Activated naive CD8-positive, alpha-beta T cell treated with anti-CD3 and anti-CD28 coated beads, Interleukin-2, amount 10 ng/mL, durations not matched to agents 7 days and 5 days (primary cell): ENCODE results near the gene ACTG1. TPM values are rescaled to one million over a fixed set of nuclear protein-coding genes. Genes with fewer than 3 reads are reported as not detected.
A peak's percentile ranks its signal among the peaks of the same experiment; 100 is the strongest.

ENCODE experiments used
- ATAC-seq: fragments of 150-1000 bp; cut with Tn5 transposase; one replicate; pipeline ENCODE4 v1.10.0; 2021; ENCODE audit warnings: low read depth, moderate library complexity
- POLR2A ChIA-PET: fragments of 350-600 bp; sonication (Branson Sonifier 250); formaldehyde crosslinking; loops from one replicate; lab custom pipeline; 2021; ENCODE audit warnings: antibody characterized with exemption; lab: Charles Lee
- DNase-seq: peaks from one replicate; pipeline ENCODE4 v3.0.0; 2021
- H3K27ac Mint-ChIP-seq: one replicate; pipeline ENCODE4 v1.8.0; 2022; ENCODE audit warnings: mild to moderate bottlenecking, mixed read lengths
- H3K27me3 Mint-ChIP-seq: one replicate; pipeline ENCODE4 v1.8.0; 2022; ENCODE audit warnings: mild to moderate bottlenecking, moderate library complexity, mixed read lengths
- H3K36me3 Mint-ChIP-seq: one replicate; pipeline ENCODE4 v1.8.0; 2021; ENCODE audit warnings: mild to moderate bottlenecking, mixed read lengths
- H3K4me1 Mint-ChIP-seq: one replicate; pipeline ENCODE4 v1.8.0; 2021; ENCODE audit warnings: mixed read lengths
- H3K4me3 Mint-ChIP-seq: one replicate; pipeline ENCODE4 v1.8.0; 2022; ENCODE audit warnings: mild to moderate bottlenecking, moderate library complexity, mixed read lengths
- H3K9me3 Mint-ChIP-seq: one replicate; pipeline ENCODE4 v1.8.0; 2021; ENCODE audit warnings: mixed read lengths
- total RNA-seq, 2 experiments: library from RNA; stranded (reverse); gene quantifications; one replicate each; pipeline ENCODE4 v1.2.3, GENCODE V29; 2021

ACTG1 gene
- total RNA-seq, 2 experiments from 2014 or later: 2,936 to 3,174 TPM

GRCh38 chr17:81542431-81543338 is 30.1 kb upstream of the ACTG1 start:
- ATAC-seq (no peak), DNase-seq (no peak)
- H3K27ac Mint-ChIP-seq: no peak overlapping the region
- no peaks in the 10 kb centered on the region for H3K4me1 Mint-ChIP-seq
- H3K36me3 Mint-ChIP-seq: no peaks in the 10 kb centered on the region
- H3K9me3 Mint-ChIP-seq: no peaks in the 10 kb centered on the region
- no peak overlapping the region for H3K4me3 Mint-ChIP-seq
- H3K27me3 Mint-ChIP-seq: no peaks in the 10 kb centered on the region
- POLR2A ChIA-PET: interaction anchor here (1.2 kb wide), 1 partner anchor 9 kb away, joined by 7 read pairs; the partner anchor contains the start of gene FAAP100

GRCh38 chr17:81541123-81541522 is 28.5 kb upstream of the ACTG1 start:
- DNase-seq: no peak
- POLR2A ChIA-PET: interaction anchor here (0.9 kb wide), 1 partner anchor 11 kb away, joined by 5 read pairs; the partner anchor contains the start of gene FAAP100
- ATAC-seq: no peak
- Mint-ChIP-seq H3K27me3 (peaks cover 4% of the 10 kb centered on the region), H3K9me3 (no peaks in the 10 kb centered on the region), H3K4me1 (no peaks in the 10 kb centered on the region), H3K27ac (peak overlapping the region; percentile 45), H3K36me3 (no peaks in the 10 kb centered on the region), H3K4me3 (no peak overlapping the region)

GRCh38 chr17:81540676-81541027 is 28.1 kb upstream of the ACTG1 start:
- Mint-ChIP-seq H3K4me1 (no peaks in the 10 kb centered on the region), H3K4me3 (no peak overlapping the region), H3K27me3 (peaks cover 9% of the 10 kb centered on the region), H3K9me3 (no peaks in the 10 kb centered on the region), H3K27ac (no peak overlapping the region), H3K36me3 (no peaks in the 10 kb centered on the region)
- POLR2A ChIA-PET: no interaction called here
- no peak for ATAC-seq
- DNase-seq: no peak

- POLR2A ChIA-PET: interaction anchor here (2.1 kb wide), 1 partner anchor 12 kb away, joined by 6 read pairs; the partner anchor contains the start of gene FAAP100
These were observed 27.5 kb upstream of the ACTG1 start for GRCh38 chr17:81539961-81540675.

GRCh38 chr17:81539571-81539900 is 26.9 kb upstream of the ACTG1 start:
- DNase-seq: no peak
- no peak for ATAC-seq
- Mint-ChIP-seq H3K27me3 (peaks cover 12% of the 10 kb centered on the region), H3K36me3 (no peaks in the 10 kb centered on the region), H3K9me3 (no peaks in the 10 kb centered on the region), H3K4me3 (no peak overlapping the region), H3K4me1 (no peaks in the 10 kb centered on the region), H3K27ac (no peak overlapping the region)
- POLR2A ChIA-PET: interaction anchor here (2.1 kb wide), 1 partner anchor 13 kb away, joined by 6 read pairs; the partner anchor contains the start of gene FAAP100

More at GRCh38 chr17:81539961-81540675, 27.5 kb upstream of the ACTG1 start:
- Mint-ChIP-seq H3K4me1 (no peaks in the 10 kb centered on the region), H3K9me3 (no peaks in the 10 kb centered on the region), H3K27me3 (peaks cover 12% of the 10 kb centered on the region), H3K36me3 (no peaks in the 10 kb centered on the region), H3K4me3 (no peak overlapping the region), H3K27ac (no peak overlapping the region)
- no peak for DNase-seq
- no peak for ATAC-seq

GRCh38 chr17:81538651-81539570 is 26.3 kb upstream of the ACTG1 start:
- Mint-ChIP-seq H3K27ac (no peak overlapping the region), H3K27me3 (peaks cover 12% of the 10 kb centered on the region), H3K36me3 (no peaks in the 10 kb centered on the region), H3K9me3 (no peaks in the 10 kb centered on the region), H3K4me1 (no peaks in the 10 kb centered on the region), H3K4me3 (no peak overlapping the region)
- POLR2A ChIA-PET: interaction anchor here (2.1 kb wide), 1 partner anchor 13 kb away, joined by 6 read pairs; the partner anchor contains the start of gene FAAP100
- DNase-seq: no peak
- ATAC-seq: no peak

GRCh38 chr17:81537856-81538555 is 25.4 kb upstream of the ACTG1 start:
- DNase-seq (no peak), ATAC-seq (no peak)
- H3K36me3 Mint-ChIP-seq: no peaks in the 10 kb centered on the region
- peaks cover 14% of the 10 kb centered on the region for H3K27me3 Mint-ChIP-seq
- H3K4me1 Mint-ChIP-seq: no peaks in the 10 kb centered on the region
- H3K4me3 Mint-ChIP-seq: no peak overlapping the region
- H3K27ac Mint-ChIP-seq: no peak overlapping the region
- POLR2A ChIA-PET: interaction anchor here (0.6 to 2.1 kb wide), 2 partner anchors 14 to 173 kb away, joined by 4 to 6 read pairs; partner anchors contain the start of gene FAAP100
- H3K9me3 Mint-ChIP-seq: no peaks in the 10 kb centered on the region

GRCh38 chr17:81537343-81537855 is 24.8 kb upstream of the ACTG1 start:
- POLR2A ChIA-PET: interaction anchor here (0.6 kb wide), 1 partner anchor 174 kb away, joined by 4 read pairs; no protein-coding TSS in a partner anchor
- H3K27ac Mint-ChIP-seq: no peak overlapping the region
- H3K27me3 Mint-ChIP-seq: peaks cover 14% of the 10 kb centered on the region
- no peaks in the 10 kb centered on the region for H3K4me1 Mint-ChIP-seq
- H3K9me3 Mint-ChIP-seq: no peaks in the 10 kb centered on the region
- no peaks in the 10 kb centered on the region for H3K36me3 Mint-ChIP-seq
- DNase-seq: no peak
- no peak overlapping the region for H3K4me3 Mint-ChIP-seq
- peak; percentile 32 for ATAC-seq

GRCh38 chr17:81536299-81537290 is 24.0 kb upstream of the ACTG1 start:
- ATAC-seq (no peak), DNase-seq (no peak)
- Mint-ChIP-seq H3K4me3 (no peak overlapping the region), H3K27me3 (peaks cover 14% of the 10 kb centered on the region), H3K9me3 (no peaks in the 10 kb centered on the region), H3K36me3 (no peaks in the 10 kb centered on the region), H3K4me1 (no peaks in the 10 kb centered on the region), H3K27ac (no peak overlapping the region)
- POLR2A ChIA-PET: no interaction called here

- no peaks in the 10 kb centered on the region for H3K36me3 Mint-ChIP-seq
- DNase-seq: no peak
- H3K4me1 Mint-ChIP-seq: no peaks in the 10 kb centered on the region
- no peak overlapping the region for H3K27ac Mint-ChIP-seq
- H3K4me3 Mint-ChIP-seq: no peak overlapping the region
- POLR2A ChIA-PET: no interaction called here
- no peaks in the 10 kb centered on the region for H3K9me3 Mint-ChIP-seq
- ATAC-seq: no peak
- peaks cover 14% of the 10 kb centered on the region for H3K27me3 Mint-ChIP-seq
These were observed 23.1 kb upstream of the ACTG1 start for GRCh38 chr17:81535480-81536298.

GRCh38 chr17:81535007-81535328 is 22.4 kb upstream of the ACTG1 start:
- Mint-ChIP-seq H3K36me3 (no peaks in the 10 kb centered on the region), H3K9me3 (no peaks in the 10 kb centered on the region), H3K27ac (no peak overlapping the region), H3K4me1 (no peaks in the 10 kb centered on the region), H3K27me3 (peaks cover 14% of the 10 kb centered on the region), H3K4me3 (no peak overlapping the region)
- no peak for DNase-seq
- ATAC-seq: no peak
- POLR2A ChIA-PET: no interaction called here
